AG20443 (cell line): ENCODE results near the gene ZC3H11A.
"Not testable (repeated sequence)": the region's sequence is repeated elsewhere in the genome, so short reads cannot be mapped to it uniquely, and the experiment has no call there.

Source experiments
- DNase-seq: peaks from one replicate; pipeline ENCODE4 v3.0.0; 2012; ENCODE audit warnings: low spot score, mixed read lengths

ZC3H11A gene

GRCh38 chr1:203795441-203796235 lies at the start of gene ZC3H11A, which contains the start of gene ZBED6:
Gene ZC3H11A (plus strand): TSS chr1:203795623. CDS start chr1:203817071, 21,448 bp downstream.
Gene ZBED6 (plus strand): TSS chr1:203795623. CDS start chr1:203797523, 1,900 bp downstream.
- peak; percentile 98 for DNase-seq

- DNase-seq = no peak
These were observed 49.1 kb upstream of the ZC3H11A start for GRCh38 chr1:203746281-203746680.

DNA sequence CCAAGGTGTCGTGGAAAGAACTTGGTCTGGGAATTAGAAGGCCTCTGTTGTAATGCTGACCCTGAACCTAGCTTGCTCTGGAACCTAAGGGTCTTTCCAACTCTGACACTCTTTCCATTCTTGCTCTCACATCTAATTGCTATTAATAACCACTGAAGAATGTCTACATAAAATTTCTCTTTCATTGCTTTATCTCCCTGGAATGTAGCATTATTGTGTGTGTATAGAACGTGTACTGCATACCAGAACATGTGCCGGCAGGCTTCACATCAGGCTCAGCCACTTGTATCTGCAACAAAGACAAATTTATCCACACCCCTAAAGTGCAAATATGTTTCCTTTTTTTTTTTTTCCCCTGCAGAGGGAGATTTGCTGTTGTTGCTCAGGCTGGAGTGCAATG lies 44.4 kb upstream of the ZC3H11A start:
- DNase-seq = peak; percentile 47

GRCh38 chr1:203751618-203752361 lies 43.6 kb upstream of the ZC3H11A start:
- not testable (repeated sequence) for DNase-seq

DNA sequence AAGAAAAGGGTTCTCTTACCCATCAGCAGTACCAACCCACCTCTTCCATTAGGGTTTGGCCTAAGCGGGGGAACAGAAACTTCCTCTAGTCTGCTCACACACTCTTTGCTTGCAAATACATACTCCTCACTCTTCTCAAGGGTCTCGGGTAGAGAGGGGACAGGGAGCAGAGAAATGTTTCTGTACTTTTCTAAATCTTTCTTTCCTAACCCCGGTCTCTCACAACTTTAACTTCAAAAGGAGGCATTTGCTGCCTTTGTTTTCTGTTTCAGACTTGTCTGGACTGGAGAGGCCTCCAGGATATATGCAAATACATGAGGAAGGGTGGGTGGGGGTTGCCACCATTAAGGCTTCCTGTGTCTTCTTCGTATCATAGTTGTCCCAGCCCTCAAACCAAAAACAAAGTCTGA lies 41.0 kb upstream of the ZC3H11A start:
- DNase-seq = no peak

DNA sequence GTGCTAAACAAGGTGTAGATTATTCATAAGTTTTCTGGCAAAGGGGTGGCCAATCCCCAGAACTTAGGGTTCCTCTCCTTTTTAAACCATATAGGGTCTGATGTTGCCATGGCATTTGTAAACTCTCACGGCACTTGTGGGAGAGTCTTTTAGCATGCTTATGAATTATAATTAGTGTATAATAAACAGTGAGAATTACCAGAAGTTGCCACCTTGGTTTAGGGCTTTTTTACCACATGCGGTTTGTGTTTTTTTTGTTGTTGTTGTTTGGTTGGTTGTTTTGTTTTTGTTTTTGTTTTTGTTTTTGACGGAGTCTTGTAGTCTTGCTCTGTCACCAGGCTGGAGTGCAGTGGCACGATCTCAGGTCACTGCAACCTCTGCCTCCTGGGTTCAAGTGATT lies 39.4 kb upstream of the ZC3H11A start:
- DNase-seq = no peak

DNA sequence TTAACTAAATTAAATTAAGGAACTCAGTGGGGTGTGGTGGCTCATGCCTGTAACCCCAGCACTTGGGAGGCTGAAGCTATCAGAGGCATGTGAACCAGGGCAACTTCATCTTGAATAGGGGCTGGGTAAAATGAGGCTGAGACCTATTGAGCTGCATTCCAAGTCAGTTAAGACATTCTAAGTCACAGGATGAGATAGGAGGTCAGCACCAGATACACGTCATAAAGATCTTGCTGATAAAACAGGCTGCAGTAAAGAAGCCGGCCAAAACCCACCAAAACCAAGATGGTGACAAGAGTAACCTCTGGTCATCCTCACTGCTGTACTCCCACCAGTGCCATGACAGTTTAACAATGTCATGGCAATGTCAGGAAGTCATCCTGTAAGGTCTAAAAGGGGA lies 36.7 kb upstream of the ZC3H11A start:
- DNase-seq = not testable (repeated sequence)

- DNase-seq = no peak
These were observed 34.9 kb upstream of the ZC3H11A start for GRCh38 chr1:203760506-203760905.

DNA sequence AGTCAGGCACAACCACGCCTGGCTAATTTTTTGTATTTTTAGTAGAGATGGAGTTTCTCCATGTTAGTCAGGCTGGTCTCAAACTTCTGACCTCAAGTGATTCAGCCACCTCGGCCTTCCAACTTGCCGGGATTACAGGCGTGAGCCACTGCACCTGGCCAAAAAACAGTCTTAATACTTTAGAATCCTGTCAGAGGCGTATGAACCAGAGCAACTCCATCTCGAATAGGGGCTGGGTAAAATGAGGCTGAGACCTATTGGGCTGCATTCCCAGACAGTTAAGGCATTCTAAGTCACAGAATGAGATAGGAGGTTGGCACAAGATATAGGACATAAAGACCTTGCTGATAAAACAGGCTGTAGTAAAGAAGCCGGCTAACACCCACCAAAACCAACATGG lies 33.5 kb upstream of the ZC3H11A start:
- not testable (repeated sequence) for DNase-seq

- DNase-seq = no peak
These were observed 31.9 kb upstream of the ZC3H11A start for GRCh38 chr1:203763505-203763904.

- DNase-seq = no peak
These were observed 31.1 kb upstream of the ZC3H11A start for GRCh38 chr1:203764105-203765028.

DNA sequence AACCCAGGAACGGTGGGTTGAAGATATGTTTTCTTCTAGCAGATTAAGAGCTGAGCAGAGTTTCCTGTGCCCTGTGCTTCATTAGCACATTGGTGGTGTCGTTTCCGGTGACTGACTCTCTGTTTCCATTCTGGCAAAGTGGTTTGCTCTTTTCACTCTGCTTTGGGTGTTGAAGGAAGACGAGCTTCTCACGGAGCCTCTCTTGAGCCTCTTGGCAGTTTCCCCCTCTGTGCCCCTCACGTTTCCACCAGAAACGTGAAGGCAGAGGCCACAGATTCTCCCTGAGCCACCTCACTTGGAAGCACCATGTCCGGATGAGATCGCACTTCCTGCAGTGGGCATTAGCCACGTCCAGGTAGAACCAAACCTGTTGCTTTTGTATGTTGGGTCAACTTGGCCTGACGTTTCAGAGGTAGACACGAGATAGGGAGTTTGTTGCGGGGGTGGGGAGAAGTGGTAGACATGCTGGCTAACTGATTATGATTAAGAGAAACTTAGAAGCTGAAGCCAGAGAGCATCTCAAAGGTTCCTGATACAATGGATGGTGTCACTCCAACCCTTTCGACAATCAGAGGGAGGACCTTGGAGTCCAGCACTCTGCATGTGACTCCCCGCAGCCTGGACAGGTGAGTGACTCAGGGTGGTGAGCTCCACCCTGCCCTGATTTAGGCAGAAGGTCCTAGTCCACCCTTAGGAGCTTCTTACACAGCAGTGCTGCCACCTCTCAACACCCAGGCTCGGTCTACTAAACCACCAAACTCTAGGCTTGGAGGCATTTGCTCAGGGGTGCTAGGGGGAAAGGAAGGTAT lies 30.2 kb upstream of the ZC3H11A start, which contains the start of gene LAX1:
Gene LAX1 (plus strand): TSS at position 155 of the 809 bp plus-strand sequence. CDS start 383 bp downstream, at position 538.
- no peak for DNase-seq

- DNase-seq = no peak
These were observed 27.2 kb upstream of the ZC3H11A start for GRCh38 chr1:203768256-203768655.

DNA sequence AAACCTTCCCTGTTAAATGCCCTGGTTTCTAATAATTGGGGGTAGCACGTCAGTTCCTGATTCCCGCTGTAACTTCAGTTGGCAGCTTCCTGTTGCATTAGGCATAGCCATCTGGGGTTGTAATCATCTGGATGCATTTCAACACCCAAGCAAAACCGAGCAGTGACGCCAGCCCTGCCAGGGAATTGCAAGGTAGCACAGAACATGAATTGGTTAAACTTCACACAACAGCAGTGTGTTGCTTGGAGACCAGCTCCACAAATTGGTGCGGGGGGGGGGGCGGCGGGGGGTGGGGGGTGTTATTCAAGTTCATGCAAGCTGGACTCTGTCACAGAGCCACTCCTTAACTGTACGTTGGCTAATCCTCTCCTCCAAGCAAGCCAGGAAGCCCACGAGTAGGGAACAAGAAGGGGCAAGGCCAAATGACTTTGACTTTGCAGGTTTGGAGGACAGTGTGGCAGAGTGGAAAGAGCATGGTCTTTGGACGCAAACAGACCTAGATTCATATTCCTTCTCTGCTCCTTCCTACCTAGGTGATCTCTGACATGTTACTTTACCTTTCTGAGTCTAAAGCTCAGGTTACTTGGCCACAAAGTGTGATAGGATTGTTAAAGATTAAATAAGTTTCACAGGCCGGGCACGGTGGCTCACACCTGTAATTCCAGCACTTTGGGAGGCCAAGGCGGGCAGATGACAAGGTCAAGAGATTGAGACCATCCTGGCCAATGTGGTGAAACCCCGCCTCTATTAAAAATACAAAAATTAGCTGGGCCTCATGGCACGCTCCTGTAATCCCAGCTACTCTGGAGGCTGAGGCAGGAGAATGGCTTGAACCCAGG lies 25.7 kb upstream of the ZC3H11A start:
- DNase-seq = peak; percentile 91

DNA sequence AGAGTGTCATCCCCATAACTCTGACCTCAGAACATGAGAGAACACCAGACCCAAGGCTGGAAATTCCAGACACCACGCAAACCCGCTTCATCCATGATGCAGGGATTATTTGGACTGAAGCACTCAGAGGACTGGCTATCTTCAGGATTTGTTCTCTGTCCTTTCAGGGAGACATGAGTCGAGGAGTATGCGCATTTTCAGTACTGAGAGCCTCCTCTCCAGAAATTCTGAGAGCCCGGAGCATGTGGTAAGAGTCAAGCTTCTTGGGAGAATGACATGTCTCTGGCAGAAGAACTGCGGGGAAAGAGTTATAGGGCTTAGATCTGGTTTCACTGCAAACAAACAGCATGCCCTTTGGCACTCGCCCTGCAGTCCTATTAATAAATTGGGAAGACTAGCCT lies 23.5 kb upstream of the ZC3H11A start:
- DNase-seq = peak; percentile 33

DNA sequence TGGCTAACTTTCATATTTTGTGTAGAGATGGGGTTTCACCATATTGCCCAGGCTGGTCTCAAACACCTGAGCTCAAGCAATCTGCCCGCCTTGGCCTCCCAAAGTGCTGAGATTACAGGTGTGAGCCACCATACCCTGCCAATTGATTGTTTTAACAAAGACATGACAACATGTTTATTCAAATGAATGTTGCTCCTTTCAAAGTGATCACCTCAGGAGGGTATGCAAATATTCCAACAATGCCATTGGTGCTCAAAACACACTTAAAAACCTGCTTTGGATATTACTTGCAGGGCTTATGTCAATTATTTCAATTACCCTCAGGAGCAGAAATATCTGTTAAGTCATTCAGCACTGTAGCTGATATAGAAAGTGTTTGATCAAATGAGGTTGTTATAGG lies 22.6 kb upstream of the ZC3H11A start:
- DNase-seq = no peak

DNA sequence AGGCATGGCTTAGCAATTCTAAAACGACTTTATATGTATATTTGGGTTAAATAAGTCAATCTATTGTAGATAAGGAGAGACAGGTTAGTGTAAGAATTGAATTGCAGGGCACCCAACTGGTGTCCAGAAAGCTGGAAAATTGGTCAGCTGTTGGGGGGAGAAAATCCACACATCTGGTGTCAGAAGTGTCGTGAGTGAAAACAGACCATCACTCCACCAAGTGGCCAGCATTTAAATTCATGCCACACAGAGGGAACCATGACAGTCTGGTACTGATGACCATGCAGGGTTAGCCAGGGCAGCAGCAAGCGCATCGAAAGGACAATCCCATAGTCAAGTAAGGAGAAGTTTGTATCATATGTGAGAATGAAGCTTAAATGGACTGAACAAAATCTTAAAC lies 18.8 kb upstream of the ZC3H11A start:
- no peak for DNase-seq

GRCh38 chr1:203777596-203777995 lies 17.8 kb upstream of the ZC3H11A start:
- DNase-seq = no peak

DNA sequence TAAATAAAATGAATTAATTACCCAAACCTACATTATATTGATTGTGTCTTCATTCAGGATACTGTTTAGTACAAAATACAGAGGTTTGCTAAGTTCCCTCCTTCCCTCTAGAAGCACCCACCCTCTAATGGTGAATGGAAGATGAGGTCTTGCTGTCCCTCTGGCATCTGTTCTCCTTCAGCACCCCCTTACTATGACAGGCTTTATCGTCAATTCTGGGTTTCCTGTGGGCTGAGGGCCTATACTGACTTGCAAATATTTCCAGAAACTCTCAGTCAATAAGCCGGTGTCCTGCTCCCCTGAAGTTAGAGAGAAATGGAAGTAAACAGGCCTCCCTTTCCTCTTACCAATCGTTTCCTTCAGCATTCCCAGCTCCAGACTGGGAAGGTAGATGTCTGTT lies 17.3 kb upstream of the ZC3H11A start:
- DNase-seq = no peak

GRCh38 chr1:203778789-203779188 lies 16.6 kb upstream of the ZC3H11A start:
- no peak for DNase-seq
